ENCODE measurements around the gene MCC.

The MCC gene

GRCh38 chr5:113356487-113356886 is 131.8 kb downstream of the MCC start:
- no peak for DNase-seq (ENCODE audit: low spot score)
- TF ChIP-seq CTCF (IDR thresholded peaks at IDR 0.05; ENCODE audit: extremely low read depth, missing control alignments): no peak

DNA sequence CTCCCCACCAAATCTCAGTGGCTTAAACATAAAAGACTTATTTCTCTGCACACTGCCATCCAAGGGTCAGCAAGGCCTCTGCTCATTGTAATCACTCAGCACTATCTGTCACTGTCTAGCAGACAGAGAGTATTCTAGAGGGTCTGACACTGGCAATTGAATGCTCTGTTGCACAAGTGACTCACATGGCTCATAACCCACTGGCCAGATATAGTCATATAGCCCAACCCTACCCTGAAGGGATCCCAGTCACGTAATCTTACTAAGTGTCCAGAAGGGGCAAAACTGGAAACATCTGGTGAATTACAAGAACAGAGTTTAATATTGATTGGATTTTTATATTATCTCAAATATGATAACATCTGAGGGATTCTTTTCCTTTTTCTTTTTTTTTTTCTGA is 134.2 kb downstream of the MCC start:
- TF ChIP-seq CTCF (IDR thresholded peaks at IDR 0.05; ENCODE audit: extremely low read depth, missing control alignments): no peak
- no peak for DNase-seq (ENCODE audit: low spot score)

GRCh38 chr5:113347572-113347971 is 140.7 kb downstream of the MCC start:
- DNase-seq (ENCODE audit: low spot score): no peak
- TF ChIP-seq CTCF (IDR thresholded peaks at IDR 0.05; ENCODE audit: extremely low read depth, missing control alignments): no peak

DNA sequence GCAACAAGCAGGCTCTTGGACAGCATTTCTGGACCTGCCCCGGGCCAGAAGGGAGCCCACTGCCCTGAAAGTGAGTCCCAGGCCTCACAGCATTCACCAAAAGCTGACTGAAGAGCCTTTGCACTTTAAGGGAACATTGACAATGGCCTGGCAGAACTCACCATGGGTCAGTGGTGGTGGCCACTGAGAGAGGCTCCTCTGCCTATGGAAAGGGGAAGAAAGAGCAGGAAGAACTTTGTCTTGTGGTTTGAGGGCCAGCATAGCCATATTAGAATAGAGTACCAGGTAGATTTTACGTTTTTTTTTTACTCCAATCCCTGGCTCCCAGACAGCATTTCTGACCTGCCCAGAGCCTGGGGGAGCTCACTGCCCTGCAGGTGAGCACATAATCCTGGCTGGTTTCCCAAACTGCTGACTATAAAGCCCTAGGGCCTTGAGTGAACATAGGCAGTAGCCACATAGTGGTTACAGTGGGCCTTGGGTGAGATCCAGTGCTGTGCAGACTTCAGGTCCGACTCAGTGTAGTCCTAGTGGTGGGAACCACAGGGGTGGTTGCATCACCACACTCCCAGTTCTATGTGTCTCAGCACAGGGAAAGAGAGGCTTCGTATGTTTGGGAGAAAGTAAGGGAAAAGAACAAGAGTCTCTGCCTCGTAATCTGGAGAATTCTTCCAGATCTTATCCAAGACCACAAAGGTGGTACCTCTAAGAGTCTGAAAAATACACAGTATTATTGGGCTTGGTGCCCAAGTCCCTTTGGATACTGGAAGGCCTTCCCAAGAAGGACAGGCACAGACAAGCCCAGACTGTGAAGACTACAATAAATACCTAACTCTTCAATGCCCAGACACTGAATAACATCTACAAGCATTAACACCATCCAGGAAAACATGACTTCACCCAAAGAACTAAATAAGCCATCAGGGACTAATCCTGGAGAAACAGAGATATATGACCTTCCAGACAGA is 143.0 kb downstream of the MCC start:
- TF ChIP-seq CTCF (IDR thresholded peaks at IDR 0.05; ENCODE audit: extremely low read depth, missing control alignments): no peak

DNA sequence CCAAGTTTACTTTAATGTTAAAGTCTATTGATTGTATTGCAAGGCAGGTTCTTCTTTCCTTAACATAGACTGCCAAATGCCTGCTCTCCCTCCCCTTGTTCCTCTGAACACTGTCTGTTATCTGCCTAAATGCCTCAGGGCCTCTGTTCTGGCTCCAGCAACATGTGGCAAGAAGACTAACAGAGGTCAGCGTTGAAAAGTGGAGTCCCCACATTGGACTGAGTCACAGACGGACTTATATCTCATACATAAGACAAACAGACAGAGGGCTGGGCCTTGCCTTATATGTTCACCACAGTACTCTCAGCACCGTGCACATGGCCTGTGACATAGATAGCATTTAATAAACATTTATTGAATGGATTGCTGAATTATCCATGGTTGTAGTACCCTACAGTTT is 144.9 kb downstream of the MCC start:
- DNase-seq (ENCODE audit: low spot score): no peak
- TF ChIP-seq CTCF (IDR thresholded peaks at IDR 0.05; ENCODE audit: extremely low read depth, missing control alignments): no peak

More for the DNA sequence above, 143.0 kb downstream of the MCC start:
- no peak for DNase-seq (ENCODE audit: low spot score)

DNA sequence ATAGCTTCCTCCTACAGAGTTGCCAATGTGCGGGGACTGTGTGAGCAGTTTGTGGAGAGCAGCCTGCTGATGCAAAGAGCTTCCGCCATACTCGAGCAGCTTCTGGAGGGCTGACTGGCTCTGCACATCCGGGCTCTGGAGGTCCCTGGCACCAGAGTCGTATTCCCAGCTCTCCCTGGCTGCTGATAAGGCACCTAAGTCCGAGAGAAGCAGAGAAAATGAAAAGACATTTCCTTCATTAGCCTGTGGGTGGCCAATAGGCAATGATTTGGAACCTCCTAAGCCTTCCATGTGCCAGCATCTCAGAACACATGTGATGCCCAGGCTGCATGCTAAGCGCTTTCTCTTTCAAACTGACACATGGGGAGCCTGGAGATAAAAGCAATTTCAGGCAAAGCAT is 147.7 kb downstream of the MCC start:
- no peak for TF ChIP-seq CTCF (IDR thresholded peaks at IDR 0.05; ENCODE audit: extremely low read depth, missing control alignments)
- no peak for DNase-seq (ENCODE audit: low spot score)

DNA sequence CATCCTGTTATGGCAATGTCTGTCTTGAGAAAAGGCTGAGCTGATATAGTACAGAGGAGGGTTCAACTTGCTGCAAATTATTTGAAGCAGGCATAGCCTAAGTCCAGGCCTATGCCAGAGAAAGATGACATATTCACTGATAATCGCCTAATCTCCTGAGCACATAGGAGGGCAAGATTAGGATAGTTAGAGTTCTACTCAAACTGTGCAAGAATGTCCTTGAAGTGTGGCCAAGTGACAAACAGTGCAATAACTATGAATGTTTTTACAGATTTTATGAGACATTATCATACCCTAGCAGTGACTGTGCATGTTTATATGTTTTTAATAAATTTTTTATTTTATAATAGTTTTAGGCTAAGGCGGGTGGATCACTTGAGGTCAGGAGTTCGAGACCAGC is 149.6 kb downstream of the MCC start:
- DNase-seq (ENCODE audit: low spot score): no peak
- no peak for TF ChIP-seq CTCF (IDR thresholded peaks at IDR 0.05; ENCODE audit: extremely low read depth, missing control alignments)

Measured in GM20000 (cell line).